Measurements from ENCODE around the gene STRN3. TPM values are rescaled to one million over a fixed set of nuclear protein-coding genes. Genes with fewer than 3 reads are reported as not detected.

STRN3 gene
- total and polyA plus RNA-seq, 2 of the 4 experiments (the other 2 are of a cell fraction): 10.8 to 78.7 TPM

- no CpG with 5 or more reads among the region's 4 CpGs for WGBS, 2 experiments (ENCODE audit: extremely low coverage in 2 of 2, insufficient read length in 1 of 2)
- Histone ChIP-seq H2BK5ac (ENCODE audit: low read depth, low read length, poor library complexity, severe bottlenecking) (no peak overlapping the region), H3K4ac (ENCODE audit: low read depth, low read length) (no peak overlapping the region), H3K27ac (ENCODE audit: insufficient read depth, low read length) (no peak overlapping the region), H4K91ac (ENCODE audit: insufficient read depth, low read depth, low read length) (no peak overlapping the region), H4K5ac (ENCODE audit: low read depth, low read length) (no peak overlapping the region), H3K9ac (ENCODE audit: low read depth, low read length) (no peak overlapping the region), H3K18ac (ENCODE audit: low read depth, low read length) (no peak overlapping the region), H2BK20ac (ENCODE audit: low read depth, low read length) (no peak overlapping the region), H4K8ac (ENCODE audit: low read depth in 2 of 2, low read length in 2 of 2) (no peak overlapping the region), H3K9me1 (ENCODE audit: insufficient read depth, low read length) (peaks cover 18% of the 10 kb centered on the region), H3K56ac (ENCODE audit: extremely low read depth, insufficient read depth, low read length) (no peak overlapping the region), H3K79me1 (ENCODE audit: low read depth in 1 of 2, low read length in 2 of 2) (peaks cover 19 to 69% of the 10 kb centered on the region in 2 experiments), H4K20me1 (ENCODE audit: insufficient read depth, low read length) (peaks cover 85% of the 10 kb centered on the region), H3K4me3 (ENCODE audit: insufficient read depth, low read depth, low read length) (no peak overlapping the region), H3K36me3 (ENCODE audit: control insufficient read depth, insufficient read depth, low read length) (peaks cover 6% of the 10 kb centered on the region), H3K23ac (ENCODE audit: low read depth, low read length) (no peak overlapping the region), H2AK9ac (replicated peaks; ENCODE audit: low read depth, low read length, poor library complexity) (no peak overlapping the region), H2BK120ac (ENCODE audit: low read depth, low read length) (no peak overlapping the region), H3K4me2 (ENCODE audit: low read depth, low read length) (no peak overlapping the region), H3K14ac (replicated peaks; ENCODE audit: low read depth, low read length) (no peak overlapping the region), H3K4me1 (ENCODE audit: control insufficient read depth, insufficient read depth, low read length) (peaks cover 7% of the 10 kb centered on the region), H2AK5ac (ENCODE audit: low read depth, low read length) (no peak overlapping the region), H3K27me3 (ENCODE audit: control insufficient read depth, insufficient read depth, low read length) (no peaks in the 10 kb centered on the region), H2BK15ac (ENCODE audit: low read depth, low read length) (no peak overlapping the region), H2AFZ (replicated peaks; ENCODE audit: low read length, poor library complexity) (no peak overlapping the region), H3K9me3 (ENCODE audit: control insufficient read depth, insufficient read depth, low read length) (peaks cover 6% of the 10 kb centered on the region)
- dilution Hi-C loops (cut with HindIII; ENCODE audit: low sequenced_read_pairs, unreplicated experiment) (no loop called here), in situ Hi-C loops (cut with MboI; ENCODE audit: low sequenced_read_pairs) (loop anchor here (25.0 kb wide), 1 partner anchor 365 kb away; no protein-coding TSS in a partner anchor), intact Hi-C loops (cut with micrococcal nuclease) (no loop called here)
- ChIA-PET CTCF (no interaction called here), POLR2A (ENCODE audit: unreplicated experiment) (no interaction called here)
- BruUV-seq (replicated peaks): no TSS peak
- no peak for DNase-seq
- ATAC-seq (ENCODE audit: low read depth): no peak
- TF ChIP-seq SMC3 (IDR thresholded peaks at IDR 0.05; ENCODE audit: low read depth, low read length) (no peak), CHD1 (IDR thresholded peaks at IDR 0.05; ENCODE audit: low read depth, low read length) (no peak), RAD21 (IDR thresholded peaks at IDR 0.05; ENCODE audit: low read length) (no peak), FOS (IDR thresholded peaks at IDR 0.05; ENCODE audit: low read depth, low read length) (no peak), NFE2L2 (IDR thresholded peaks at IDR 0.05; ENCODE audit: low read depth, low read length) (no peak), POLR2A (IDR thresholded peaks at IDR 0.05; ENCODE audit: low read depth, low read length) (no peak), RCOR1 (IDR thresholded peaks at IDR 0.05; ENCODE audit: insufficient replicate concordance, low read length) (no peak), ELK1 (IDR thresholded peaks at IDR 0.05; ENCODE audit: borderline replicate concordance, low read depth, low read length) (no peak), RFX5 (IDR thresholded peaks at IDR 0.05; ENCODE audit: low read depth, low read length) (no peak), CEBPB (IDR thresholded peaks at IDR 0.05; ENCODE audit: low read depth, low read length) (no peak)
- TF ChIP-seq, protein P1, sequence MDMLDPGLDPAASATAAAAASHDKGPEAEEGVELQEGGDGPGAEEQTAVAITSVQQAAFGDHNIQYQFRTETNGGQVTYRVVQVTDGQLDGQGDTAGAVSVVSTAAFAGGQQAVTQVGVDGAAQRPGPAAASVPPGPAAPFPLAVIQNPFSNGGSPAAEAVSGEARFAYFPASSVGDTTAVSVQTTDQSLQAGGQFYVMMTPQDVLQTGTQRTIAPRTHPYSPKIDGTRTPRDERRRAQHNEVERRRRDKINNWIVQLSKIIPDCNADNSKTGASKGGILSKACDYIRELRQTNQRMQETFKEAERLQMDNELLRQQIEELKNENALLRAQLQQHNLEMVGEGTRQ (IDR thresholded peaks at IDR 0.05; ENCODE audit: low read depth, low read length): no peak
- TF ChIP-seq, protein P2, sequence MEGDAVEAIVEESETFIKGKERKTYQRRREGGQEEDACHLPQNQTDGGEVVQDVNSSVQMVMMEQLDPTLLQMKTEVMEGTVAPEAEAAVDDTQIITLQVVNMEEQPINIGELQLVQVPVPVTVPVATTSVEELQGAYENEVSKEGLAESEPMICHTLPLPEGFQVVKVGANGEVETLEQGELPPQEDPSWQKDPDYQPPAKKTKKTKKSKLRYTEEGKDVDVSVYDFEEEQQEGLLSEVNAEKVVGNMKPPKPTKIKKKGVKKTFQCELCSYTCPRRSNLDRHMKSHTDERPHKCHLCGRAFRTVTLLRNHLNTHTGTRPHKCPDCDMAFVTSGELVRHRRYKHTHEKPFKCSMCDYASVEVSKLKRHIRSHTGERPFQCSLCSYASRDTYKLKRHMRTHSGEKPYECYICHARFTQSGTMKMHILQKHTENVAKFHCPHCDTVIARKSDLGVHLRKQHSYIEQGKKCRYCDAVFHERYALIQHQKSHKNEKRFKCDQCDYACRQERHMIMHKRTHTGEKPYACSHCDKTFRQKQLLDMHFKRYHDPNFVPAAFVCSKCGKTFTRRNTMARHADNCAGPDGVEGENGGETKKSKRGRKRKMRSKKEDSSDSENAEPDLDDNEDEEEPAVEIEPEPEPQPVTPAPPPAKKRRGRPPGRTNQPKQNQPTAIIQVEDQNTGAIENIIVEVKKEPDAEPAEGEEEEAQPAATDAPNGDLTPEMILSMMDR (conservative IDR thresholded peaks at IDR 0.05; ENCODE audit: low read depth, low read length): no peak
These were observed 29.1 kb downstream of the STRN3 start for GRCh38 chr14:30996892-30997659.

Data from IMR-90 (cell line).